Measurements from ENCODE around the gene HSPA12A. TPM values are rescaled to one million over a fixed set of nuclear protein-coding genes. Genes with fewer than 3 reads are reported as not detected.

Gene HSPA12A
- total and polyA plus RNA-seq, 9 of the 15 experiments (the other 6 are each of a cell fraction or from before 2014, with no cell fraction given), result 0.01 to 0.18 (median 0.04) TPM; not detected in 4

GRCh38 chr10:116648903-116649302 is 93.5 kb downstream of the HSPA12A start (continued):
- TF ChIP-seq, protein P1, sequence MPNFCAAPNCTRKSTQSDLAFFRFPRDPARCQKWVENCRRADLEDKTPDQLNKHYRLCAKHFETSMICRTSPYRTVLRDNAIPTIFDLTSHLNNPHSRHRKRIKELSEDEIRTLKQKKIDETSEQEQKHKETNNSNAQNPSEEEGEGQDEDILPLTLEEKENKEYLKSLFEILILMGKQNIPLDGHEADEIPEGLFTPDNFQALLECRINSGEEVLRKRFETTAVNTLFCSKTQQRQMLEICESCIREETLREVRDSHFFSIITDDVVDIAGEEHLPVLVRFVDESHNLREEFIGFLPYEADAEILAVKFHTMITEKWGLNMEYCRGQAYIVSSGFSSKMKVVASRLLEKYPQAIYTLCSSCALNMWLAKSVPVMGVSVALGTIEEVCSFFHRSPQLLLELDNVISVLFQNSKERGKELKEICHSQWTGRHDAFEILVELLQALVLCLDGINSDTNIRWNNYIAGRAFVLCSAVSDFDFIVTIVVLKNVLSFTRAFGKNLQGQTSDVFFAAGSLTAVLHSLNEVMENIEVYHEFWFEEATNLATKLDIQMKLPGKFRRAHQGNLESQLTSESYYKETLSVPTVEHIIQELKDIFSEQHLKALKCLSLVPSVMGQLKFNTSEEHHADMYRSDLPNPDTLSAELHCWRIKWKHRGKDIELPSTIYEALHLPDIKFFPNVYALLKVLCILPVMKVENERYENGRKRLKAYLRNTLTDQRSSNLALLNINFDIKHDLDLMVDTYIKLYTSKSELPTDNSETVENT (CRISPR knock-in tag; IDR thresholded peaks at IDR 0.05), result no peak
- TF ChIP-seq HOMEZ (CRISPR knock-in tag; IDR thresholded peaks at IDR 0.05), result no peak
- TF ChIP-seq PRPF4 (IDR thresholded peaks at IDR 0.05; ENCODE audit: insufficient read depth, low read depth, low read length, poor library complexity, severe bottlenecking), result no peak
- TF ChIP-seq TFAP4 (CRISPR knock-in tag; IDR thresholded peaks at IDR 0.05; ENCODE audit: borderline replicate concordance), result no peak
- no peak for TF ChIP-seq GABPB1 (CRISPR knock-in tag; IDR thresholded peaks at IDR 0.05)
- no peak for TF ChIP-seq ZNF561 (CRISPR knock-in tag; conservative IDR thresholded peaks at IDR 0.05)
- no peak for TF ChIP-seq GATAD2A (IDR thresholded peaks at IDR 0.05)
- TF ChIP-seq, protein P2, sequence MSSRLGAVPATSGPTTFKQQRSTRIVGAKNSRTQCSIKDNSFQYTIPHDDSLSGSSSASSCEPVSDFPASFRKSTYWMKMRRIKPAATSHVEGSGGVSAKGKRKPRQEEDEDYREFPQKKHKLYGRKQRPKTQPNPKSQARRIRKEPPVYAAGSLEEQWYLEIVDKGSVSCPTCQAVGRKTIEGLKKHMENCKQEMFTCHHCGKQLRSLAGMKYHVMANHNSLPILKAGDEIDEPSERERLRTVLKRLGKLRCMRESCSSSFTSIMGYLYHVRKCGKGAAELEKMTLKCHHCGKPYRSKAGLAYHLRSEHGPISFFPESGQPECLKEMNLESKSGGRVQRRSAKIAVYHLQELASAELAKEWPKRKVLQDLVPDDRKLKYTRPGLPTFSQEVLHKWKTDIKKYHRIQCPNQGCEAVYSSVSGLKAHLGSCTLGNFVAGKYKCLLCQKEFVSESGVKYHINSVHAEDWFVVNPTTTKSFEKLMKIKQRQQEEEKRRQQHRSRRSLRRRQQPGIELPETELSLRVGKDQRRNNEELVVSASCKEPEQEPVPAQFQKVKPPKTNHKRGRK (tag; IDR thresholded peaks at IDR 0.05), result no peak
- TF ChIP-seq CREB3L1 (IDR thresholded peaks at IDR 0.05; ENCODE audit: borderline replicate concordance, low read depth), result no peak
- TF ChIP-seq FOXK1 (CRISPR knock-in tag; IDR thresholded peaks at IDR 0.05; ENCODE audit: borderline replicate concordance), result no peak
- TF ChIP-seq MYBL2 (IDR thresholded peaks at IDR 0.05; ENCODE audit: low read depth), result no peak
- TF ChIP-seq MYBL2 (CRISPR knock-in tag; IDR thresholded peaks at IDR 0.05; ENCODE audit: borderline replicate concordance), result no peak
- no peak for TF ChIP-seq ZNF133 (CRISPR knock-in tag; IDR thresholded peaks at IDR 0.05)
- no peak for TF ChIP-seq STAT6 (CRISPR knock-in tag; IDR thresholded peaks at IDR 0.05)

All from K562 (cell line).